GM10266 (cell line): Measurements from ENCODE around the gene ADAT3.
A peak's percentile ranks its signal among the peaks of the same experiment; 100 is the strongest.

Experiments used
- DNase-seq: peaks from one replicate; pipeline ENCODE4 v3.0.0; 2012; ENCODE audit errors: extremely low spot score
- CTCF ChIP-seq: IDR thresholded peaks from 2 replicates; pipeline ENCODE4 v1.5.1; 2012; ENCODE audit warnings: mild to moderate bottlenecking, low read depth; ENCODE audit not compliant: control insufficient read depth, insufficient read depth; ENCODE audit errors: missing control alignments

ADAT3 gene

DNA sequence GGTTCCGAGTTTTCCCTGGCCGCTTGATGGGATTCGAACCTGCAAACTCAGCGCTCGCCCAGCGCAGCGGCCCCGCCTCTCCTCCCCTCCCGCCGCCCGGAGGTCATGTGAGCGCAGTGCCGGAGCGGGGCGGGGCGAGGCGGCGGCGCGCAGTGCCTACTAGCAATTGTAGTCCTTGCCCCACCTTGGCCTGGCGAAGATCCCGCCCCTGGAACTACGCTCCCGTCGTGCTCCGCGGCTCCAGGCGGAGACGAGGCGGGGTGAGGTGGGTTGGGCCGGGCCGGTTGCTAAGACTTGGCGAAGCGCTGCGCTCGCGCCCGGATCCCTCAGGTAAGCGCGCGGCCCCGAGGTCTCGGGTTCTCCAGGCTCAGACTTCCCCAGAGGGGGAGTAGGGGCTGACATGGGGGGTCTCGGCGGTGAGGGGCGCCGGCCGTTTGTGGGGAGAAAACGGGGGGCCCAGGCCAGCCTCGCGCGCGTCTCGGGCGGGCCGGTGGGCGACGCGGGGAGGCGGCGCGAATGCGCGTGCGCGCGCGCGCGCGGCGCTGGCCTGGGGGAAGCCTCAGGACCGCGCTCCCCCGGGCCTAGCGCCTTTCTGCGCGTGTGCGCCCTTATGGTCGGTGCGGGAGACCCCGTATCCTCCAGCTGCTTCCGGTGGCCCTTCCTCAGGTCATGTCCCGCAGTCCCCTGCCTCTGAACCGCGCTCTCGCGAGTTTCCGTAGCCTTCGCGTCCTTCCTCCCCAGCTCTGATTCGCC is at the start of gene ADAT3, which contains the start of gene SCAMP4:
Gene ADAT3, plus strand, starts transcription at position 290 of the 753 bp plus-strand sequence. CDS start 6,649 bp downstream, outside the sequence.
Gene SCAMP4, plus strand, starts transcription at position 290 of the 753 bp plus-strand sequence. CDS start 9,621 bp downstream, outside the sequence.
- no peak for TF ChIP-seq CTCF

DNA sequence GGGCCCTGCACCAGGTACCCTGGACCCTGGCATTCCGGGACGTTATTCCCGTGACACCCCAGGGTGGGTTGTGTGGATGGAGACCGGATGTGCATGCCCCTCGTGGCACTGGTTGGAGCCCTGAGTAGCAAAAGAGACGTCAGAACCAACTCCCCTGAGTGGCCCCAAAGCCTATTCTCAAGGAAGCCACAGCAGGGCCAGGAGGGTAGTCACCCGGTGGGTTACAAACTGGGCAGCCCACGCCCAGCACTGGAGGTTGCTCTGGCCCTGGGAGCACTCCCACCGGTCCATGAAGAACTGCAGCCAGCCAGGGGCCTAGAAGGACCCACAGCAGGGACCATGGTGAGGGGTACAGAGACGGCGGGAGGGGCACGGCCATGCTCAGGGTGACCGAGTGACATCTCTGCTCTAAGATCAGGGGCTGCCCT is 49.4 kb upstream of the ADAT3 start:
- no peak for DNase-seq
- TF ChIP-seq CTCF: no peak

More for the DNA sequence above, at the start of gene ADAT3, which contains the start of gene SCAMP4:
- peak; percentile 98 for DNase-seq

DNA sequence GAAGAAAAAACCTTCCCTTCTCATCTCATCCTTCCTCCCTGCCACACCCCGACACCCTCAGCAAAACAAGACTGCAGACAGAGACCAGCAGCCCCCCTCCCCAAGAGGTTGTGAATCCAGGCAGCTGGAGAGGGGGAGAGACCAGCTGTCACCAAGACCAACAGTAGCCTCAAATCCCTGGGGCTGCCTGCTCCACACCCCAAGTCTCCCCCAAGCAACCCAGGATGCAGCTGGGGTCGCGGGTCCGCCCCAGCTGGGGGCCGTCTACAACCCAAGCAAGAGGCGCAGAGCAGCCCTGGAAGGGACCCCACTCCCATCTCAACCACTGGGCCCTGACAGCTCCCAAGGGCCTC is 48.9 kb upstream of the ADAT3 start:
- no peak for TF ChIP-seq CTCF
- DNase-seq: no peak

DNA sequence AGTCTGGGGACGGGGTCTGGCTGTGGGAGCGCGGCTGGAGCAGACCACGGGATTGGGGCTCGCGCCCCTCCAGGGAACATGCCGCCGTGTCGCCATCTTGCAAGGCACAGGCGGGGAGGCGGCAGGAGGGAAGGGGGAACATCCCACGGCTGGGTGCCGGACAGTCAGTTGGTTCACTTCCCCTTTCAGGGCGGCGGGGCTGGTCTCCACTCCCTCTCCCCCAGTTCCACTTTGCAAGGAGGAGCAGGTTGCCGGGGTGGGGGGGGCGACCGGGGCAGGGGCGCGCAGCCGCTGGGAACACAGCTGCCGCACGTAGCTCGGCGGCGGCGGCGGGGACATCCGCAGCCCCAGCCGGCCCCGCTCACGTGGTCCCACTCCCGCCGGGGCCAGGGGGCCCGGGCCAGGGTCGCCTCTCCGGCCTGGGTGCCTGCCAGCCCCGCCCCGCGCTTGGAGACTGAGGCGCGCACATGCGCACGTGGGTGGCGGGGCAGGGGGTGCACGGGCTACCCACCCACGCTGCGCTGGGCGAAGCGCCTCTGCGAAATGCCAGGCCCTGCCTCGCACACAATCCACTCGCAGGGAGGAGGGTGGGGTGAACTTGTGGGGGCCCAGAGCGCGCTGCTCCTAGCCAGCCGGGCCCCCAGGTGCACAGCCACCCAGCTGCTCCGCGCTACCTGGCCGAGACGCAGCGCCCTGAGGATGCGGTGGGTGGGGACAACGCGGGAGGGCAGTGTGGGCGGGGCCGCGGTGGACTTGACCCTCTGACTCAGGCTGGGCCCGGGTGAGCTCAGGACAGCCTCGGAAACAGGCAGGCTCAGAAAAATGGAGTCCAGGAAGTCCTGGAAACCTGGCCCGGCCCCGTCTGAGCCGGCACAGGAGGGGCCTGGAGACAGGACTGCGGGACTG is 48.2 kb upstream of the ADAT3 start:
- DNase-seq: peak; percentile 88
- TF ChIP-seq CTCF: no peak

- no peak for DNase-seq
- TF ChIP-seq CTCF: no peak
Measured at GRCh38 chr19:1857648-1858326, 47.4 kb upstream of the ADAT3 start.

DNA sequence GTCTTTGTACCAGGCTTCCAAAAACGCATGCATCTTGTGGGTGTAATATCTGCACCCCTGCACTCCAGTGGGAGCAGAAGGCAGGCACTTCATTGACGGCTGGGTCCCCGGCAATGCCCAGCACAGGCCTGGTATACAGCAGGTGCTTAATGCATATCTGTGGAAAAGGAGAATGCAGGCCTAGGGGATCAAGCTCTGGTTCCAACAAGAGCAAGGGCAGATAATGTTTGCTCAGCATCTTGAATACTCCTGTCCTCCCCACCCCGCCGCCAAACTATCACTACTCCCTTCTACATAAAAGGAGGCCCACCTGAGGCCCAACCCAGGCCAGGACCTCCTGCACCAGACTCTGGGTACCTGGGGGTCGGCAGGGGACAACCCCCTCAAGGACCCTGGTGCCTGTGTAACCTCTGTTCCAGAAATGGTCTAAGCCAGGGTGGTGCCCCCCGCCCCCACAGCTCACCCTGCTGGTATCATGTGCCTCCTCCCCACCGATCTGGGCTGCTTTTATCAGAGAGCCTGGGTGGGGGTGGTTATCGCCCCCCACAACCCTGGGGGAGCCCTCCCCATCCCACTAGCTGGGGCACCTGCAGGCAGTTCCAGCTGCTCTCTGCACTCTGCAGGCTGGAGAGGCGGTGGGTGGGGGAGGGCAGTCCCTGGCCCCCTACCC is 46.7 kb upstream of the ADAT3 start:
- no peak for DNase-seq
- no peak for TF ChIP-seq CTCF
